ENCODE data around the gene SLC39A13.
A peak's percentile ranks its signal among the peaks of the same experiment; 100 is the strongest.
"Not testable (repeated sequence)": the region's sequence is repeated elsewhere in the genome, so short reads cannot be mapped to it uniquely, and the experiment has no call there.

DNA sequence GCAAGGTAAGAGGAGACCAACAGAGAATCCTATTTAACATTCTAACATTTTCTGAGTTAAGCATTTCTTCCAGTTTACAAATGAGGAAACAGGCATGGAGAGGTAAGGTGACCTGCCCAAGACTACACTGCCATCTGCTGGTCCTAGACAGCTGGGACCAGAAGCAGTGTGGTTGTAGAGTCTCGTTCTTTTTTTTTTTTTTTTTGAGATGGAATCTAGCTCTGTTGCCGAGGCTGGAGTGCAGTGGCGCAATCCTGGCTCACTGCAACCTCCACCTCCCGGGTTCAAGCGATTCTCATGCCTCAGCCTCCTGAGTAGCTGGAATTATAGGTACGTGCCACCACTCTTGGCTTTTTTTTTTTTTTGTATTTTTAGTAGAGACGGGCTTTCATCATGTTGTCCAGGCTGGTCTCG, 45.9 kb downstream of the SLC39A13 start:
- TF ChIP-seq, protein P1, sequence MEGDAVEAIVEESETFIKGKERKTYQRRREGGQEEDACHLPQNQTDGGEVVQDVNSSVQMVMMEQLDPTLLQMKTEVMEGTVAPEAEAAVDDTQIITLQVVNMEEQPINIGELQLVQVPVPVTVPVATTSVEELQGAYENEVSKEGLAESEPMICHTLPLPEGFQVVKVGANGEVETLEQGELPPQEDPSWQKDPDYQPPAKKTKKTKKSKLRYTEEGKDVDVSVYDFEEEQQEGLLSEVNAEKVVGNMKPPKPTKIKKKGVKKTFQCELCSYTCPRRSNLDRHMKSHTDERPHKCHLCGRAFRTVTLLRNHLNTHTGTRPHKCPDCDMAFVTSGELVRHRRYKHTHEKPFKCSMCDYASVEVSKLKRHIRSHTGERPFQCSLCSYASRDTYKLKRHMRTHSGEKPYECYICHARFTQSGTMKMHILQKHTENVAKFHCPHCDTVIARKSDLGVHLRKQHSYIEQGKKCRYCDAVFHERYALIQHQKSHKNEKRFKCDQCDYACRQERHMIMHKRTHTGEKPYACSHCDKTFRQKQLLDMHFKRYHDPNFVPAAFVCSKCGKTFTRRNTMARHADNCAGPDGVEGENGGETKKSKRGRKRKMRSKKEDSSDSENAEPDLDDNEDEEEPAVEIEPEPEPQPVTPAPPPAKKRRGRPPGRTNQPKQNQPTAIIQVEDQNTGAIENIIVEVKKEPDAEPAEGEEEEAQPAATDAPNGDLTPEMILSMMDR (IDR thresholded peaks at IDR 0.05), result peak; percentile 62 to 74 (median 69)
- TF ChIP-seq POLR2AphosphoS5 (IDR thresholded peaks at IDR 0.05), result not testable (repeated sequence)

Measured in transverse colon (tissue), 4 donors.